GM18907 (cell line): Measurements from ENCODE around the gene LYSMD2.

Source experiments
- ATAC-seq: cut with Tn5 transposase; IDR thresholded peaks from one replicate; pipeline ENCODE4 v1.9.1; 2021; ENCODE audit warnings: mild to moderate bottlenecking, moderate library complexity; ENCODE audit not compliant: unreplicated experiment

Gene LYSMD2

GRCh38 chr15:51677021-51677420, 60.4 kb downstream of the LYSMD2 start:
- no peak for ATAC-seq

GRCh38 chr15:51675234-51675633, 62.2 kb downstream of the LYSMD2 start:
- no peak for ATAC-seq
